ENCODE measurements around the gene UBAP1.

- TF ChIP-seq POLR2A (IDR thresholded peaks at IDR 0.05; ENCODE audit: low read length), result no peak
- TF ChIP-seq GATA1 (IDR thresholded peaks at IDR 0.05; ENCODE audit: low read depth, low read length), result no peak
Observed at GRCh38 chr9:34282096-34282495, 103.3 kb downstream of the UBAP1 start.

All from erythroblast (primary cell).